ENCODE data around the gene ABCA1. TPM values are rescaled to one million over a fixed set of nuclear protein-coding genes. Genes with fewer than 3 reads are reported as not detected.

The ABCA1 gene
- total and polyA plus RNA-seq, 2 of the 4 experiments (the other 2 are of a cell fraction), result 5.8 to 52.2 TPM

- DNase-seq, result no peak
- Histone ChIP-seq H2BK15ac (ENCODE audit: low read depth, low read length) (no peak overlapping the region), H3K9me1 (ENCODE audit: insufficient read depth, low read length) (peaks cover 4% of the 10 kb centered on the region), H4K8ac (ENCODE audit: low read depth in 2 of 2, low read length in 2 of 2) (no peak overlapping the region), H3K56ac (ENCODE audit: extremely low read depth, insufficient read depth, low read length) (no peak overlapping the region), H3K9ac (ENCODE audit: low read depth, low read length) (no peak overlapping the region), H4K5ac (ENCODE audit: low read depth, low read length) (no peak overlapping the region), H2BK20ac (ENCODE audit: low read depth, low read length) (no peak overlapping the region), H4K20me1 (ENCODE audit: insufficient read depth, low read length) (0 out of 2 replicates have a peak, but pooled peaks cover 3% of the 10 kb centered on the region), H3K27me3 (ENCODE audit: control insufficient read depth, insufficient read depth, low read length) (no peaks in the 10 kb centered on the region), H3K14ac (replicated peaks; ENCODE audit: low read depth, low read length) (no peak overlapping the region), H3K79me1 (ENCODE audit: low read depth in 1 of 2, low read length in 2 of 2) (no peaks in the 10 kb centered on the region; a peak in 1 of 4 replicates), H3K36me3 (ENCODE audit: control insufficient read depth, insufficient read depth, low read length) (peaks cover 73% of the 10 kb centered on the region), H3K4ac (ENCODE audit: low read depth, low read length) (no peak overlapping the region), H2BK120ac (ENCODE audit: low read depth, low read length) (no peak overlapping the region), H3K4me2 (ENCODE audit: low read depth, low read length) (no peak overlapping the region), H3K4me3 (ENCODE audit: insufficient read depth, low read depth, low read length) (no peak overlapping the region), H3K23ac (ENCODE audit: low read depth, low read length) (no peak overlapping the region), H2AK5ac (ENCODE audit: low read depth, low read length) (no peak overlapping the region), H2AK9ac (replicated peaks; ENCODE audit: low read depth, low read length, poor library complexity) (no peak overlapping the region), H2AFZ (replicated peaks; ENCODE audit: low read length, poor library complexity) (no peak overlapping the region), H3K4me1 (ENCODE audit: control insufficient read depth, insufficient read depth, low read length) (no peaks in the 10 kb centered on the region), H3K18ac (ENCODE audit: low read depth, low read length) (no peak overlapping the region), H4K91ac (ENCODE audit: insufficient read depth, low read depth, low read length) (no peak overlapping the region), H2BK5ac (ENCODE audit: low read depth, low read length, poor library complexity, severe bottlenecking) (no peak overlapping the region), H3K9me3 (ENCODE audit: control insufficient read depth, insufficient read depth, low read length) (no peaks in the 10 kb centered on the region), H3K27ac (ENCODE audit: insufficient read depth, low read length) (no peak overlapping the region)
- WGBS, 2 experiments (ENCODE audit: extremely low coverage in 2 of 2, insufficient read length in 1 of 2), result no CpG with 5 or more reads among the region's 5 CpGs
- no TSS peak for BruUV-seq (replicated peaks)
- intact Hi-C loops (cut with micrococcal nuclease), result no loop called here
- dilution Hi-C loops (cut with HindIII; ENCODE audit: low sequenced_read_pairs, unreplicated experiment), result no loop called here
- TF ChIP-seq BHLHE40 (IDR thresholded peaks at IDR 0.05; ENCODE audit: low read depth, low read length) (no peak), FOS (IDR thresholded peaks at IDR 0.05; ENCODE audit: low read depth, low read length) (no peak), CEBPB (IDR thresholded peaks at IDR 0.05; ENCODE audit: low read depth, low read length) (no peak), NFE2L2 (IDR thresholded peaks at IDR 0.05; ENCODE audit: low read depth, low read length) (no peak), ELK1 (IDR thresholded peaks at IDR 0.05; ENCODE audit: borderline replicate concordance, low read depth, low read length) (no peak), RCOR1 (IDR thresholded peaks at IDR 0.05; ENCODE audit: insufficient replicate concordance, low read length) (no peak), SMC3 (IDR thresholded peaks at IDR 0.05; ENCODE audit: low read depth, low read length) (no peak), POLR2A (IDR thresholded peaks at IDR 0.05; ENCODE audit: low read depth, low read length) (no peak), MAFK (IDR thresholded peaks at IDR 0.05; ENCODE audit: low read depth, low read length) (no peak), RAD21 (IDR thresholded peaks at IDR 0.05; ENCODE audit: low read length) (no peak)
- TF ChIP-seq, protein P1, sequence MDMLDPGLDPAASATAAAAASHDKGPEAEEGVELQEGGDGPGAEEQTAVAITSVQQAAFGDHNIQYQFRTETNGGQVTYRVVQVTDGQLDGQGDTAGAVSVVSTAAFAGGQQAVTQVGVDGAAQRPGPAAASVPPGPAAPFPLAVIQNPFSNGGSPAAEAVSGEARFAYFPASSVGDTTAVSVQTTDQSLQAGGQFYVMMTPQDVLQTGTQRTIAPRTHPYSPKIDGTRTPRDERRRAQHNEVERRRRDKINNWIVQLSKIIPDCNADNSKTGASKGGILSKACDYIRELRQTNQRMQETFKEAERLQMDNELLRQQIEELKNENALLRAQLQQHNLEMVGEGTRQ (IDR thresholded peaks at IDR 0.05; ENCODE audit: low read depth, low read length), result no peak
- TF ChIP-seq, protein P2, sequence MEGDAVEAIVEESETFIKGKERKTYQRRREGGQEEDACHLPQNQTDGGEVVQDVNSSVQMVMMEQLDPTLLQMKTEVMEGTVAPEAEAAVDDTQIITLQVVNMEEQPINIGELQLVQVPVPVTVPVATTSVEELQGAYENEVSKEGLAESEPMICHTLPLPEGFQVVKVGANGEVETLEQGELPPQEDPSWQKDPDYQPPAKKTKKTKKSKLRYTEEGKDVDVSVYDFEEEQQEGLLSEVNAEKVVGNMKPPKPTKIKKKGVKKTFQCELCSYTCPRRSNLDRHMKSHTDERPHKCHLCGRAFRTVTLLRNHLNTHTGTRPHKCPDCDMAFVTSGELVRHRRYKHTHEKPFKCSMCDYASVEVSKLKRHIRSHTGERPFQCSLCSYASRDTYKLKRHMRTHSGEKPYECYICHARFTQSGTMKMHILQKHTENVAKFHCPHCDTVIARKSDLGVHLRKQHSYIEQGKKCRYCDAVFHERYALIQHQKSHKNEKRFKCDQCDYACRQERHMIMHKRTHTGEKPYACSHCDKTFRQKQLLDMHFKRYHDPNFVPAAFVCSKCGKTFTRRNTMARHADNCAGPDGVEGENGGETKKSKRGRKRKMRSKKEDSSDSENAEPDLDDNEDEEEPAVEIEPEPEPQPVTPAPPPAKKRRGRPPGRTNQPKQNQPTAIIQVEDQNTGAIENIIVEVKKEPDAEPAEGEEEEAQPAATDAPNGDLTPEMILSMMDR (conservative IDR thresholded peaks at IDR 0.05; ENCODE audit: low read depth, low read length), result no peak
- CTCF ChIA-PET, result no interaction called here
- in situ Hi-C loops (cut with MboI; ENCODE audit: low sequenced_read_pairs), result no loop called here
- POLR2A ChIA-PET (ENCODE audit: unreplicated experiment), result no interaction called here
- no peak for ATAC-seq (ENCODE audit: low read depth)
Observed at GRCh38 chr9:104802110-104802509, 125.8 kb downstream of the ABCA1 start.
